Uterus (tissue), 2 donors: ENCODE measurements around the gene STK39.

ENCODE experiments used
- POLR2A ChIP-seq, 2 donors: fragments of 450-650 bp; IDR thresholded peaks; one replicate each; pipeline ENCODE4 v1.6.1; 2016; ENCODE audit warnings: antibody characterized with exemption in 2 of 2, mild to moderate bottlenecking in 1 of 2, moderate library complexity in 1 of 2
- TF ChIP-seq, protein P1 (sequence below), 4 experiments: fragments of 200-600 bp in 2 of 4; fragments of 450-650 bp in 2 of 4; sonication (generic) in 2 of 4; IDR thresholded peaks; one replicate each; pipeline ENCODE4 v1.5.1; 2016 to 2019; ENCODE audit warnings: antibody characterized with exemption in 4 of 4, mild to moderate bottlenecking in 2 of 4, moderate library complexity in 1 of 4

- TF ChIP-seq, protein P1, sequence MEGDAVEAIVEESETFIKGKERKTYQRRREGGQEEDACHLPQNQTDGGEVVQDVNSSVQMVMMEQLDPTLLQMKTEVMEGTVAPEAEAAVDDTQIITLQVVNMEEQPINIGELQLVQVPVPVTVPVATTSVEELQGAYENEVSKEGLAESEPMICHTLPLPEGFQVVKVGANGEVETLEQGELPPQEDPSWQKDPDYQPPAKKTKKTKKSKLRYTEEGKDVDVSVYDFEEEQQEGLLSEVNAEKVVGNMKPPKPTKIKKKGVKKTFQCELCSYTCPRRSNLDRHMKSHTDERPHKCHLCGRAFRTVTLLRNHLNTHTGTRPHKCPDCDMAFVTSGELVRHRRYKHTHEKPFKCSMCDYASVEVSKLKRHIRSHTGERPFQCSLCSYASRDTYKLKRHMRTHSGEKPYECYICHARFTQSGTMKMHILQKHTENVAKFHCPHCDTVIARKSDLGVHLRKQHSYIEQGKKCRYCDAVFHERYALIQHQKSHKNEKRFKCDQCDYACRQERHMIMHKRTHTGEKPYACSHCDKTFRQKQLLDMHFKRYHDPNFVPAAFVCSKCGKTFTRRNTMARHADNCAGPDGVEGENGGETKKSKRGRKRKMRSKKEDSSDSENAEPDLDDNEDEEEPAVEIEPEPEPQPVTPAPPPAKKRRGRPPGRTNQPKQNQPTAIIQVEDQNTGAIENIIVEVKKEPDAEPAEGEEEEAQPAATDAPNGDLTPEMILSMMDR (IDR thresholded peaks at IDR 0.05), result no peak
- no peak for TF ChIP-seq POLR2A (IDR thresholded peaks at IDR 0.05)
Measured at GRCh38 chr2:168210216-168210894, 37.0 kb downstream of the STK39 start.
